Nephron (organoid): Measurements from ENCODE around the gene MC4R.

Experiments used
- H3K27ac Mint-ChIP-seq, 3 experiments: 2 replicates each; pipeline ENCODE4 v1.8.0; 2020; ENCODE audit warnings: mixed read lengths in 3 of 3, mild to moderate bottlenecking in 2 of 3, moderate library complexity in 1 of 3
- H3K27me3 Mint-ChIP-seq: 2 replicates; pipeline ENCODE4 v1.8.0; 2021; ENCODE audit warnings: low read depth, mild to moderate bottlenecking, moderate library complexity, mixed read lengths
- H3K36me3 Mint-ChIP-seq: 2 replicates; pipeline ENCODE4 v1.8.0; 2020; ENCODE audit warnings: low read depth, mixed read lengths
- H3K4me1 Mint-ChIP-seq: 2 replicates; pipeline ENCODE4 v1.8.0; 2020; ENCODE audit warnings: mixed read lengths
- H3K4me3 Mint-ChIP-seq, 3 experiments: 2 replicates each; pipeline ENCODE4 v1.8.0; 2020; ENCODE audit warnings: mild to moderate bottlenecking in 3 of 3, mixed read lengths in 3 of 3, moderate library complexity in 2 of 3
- H3K9me3 Mint-ChIP-seq: 2 replicates; pipeline ENCODE4 v1.8.0; 2020; ENCODE audit warnings: mixed read lengths
- TF ChIP-seq, protein P1 (sequence below), 3 experiments: fragments of 200-600 bp; sonication (generic); IDR thresholded peaks; one replicate each; pipeline ENCODE4 v1.5.0; 2021; ENCODE audit warnings: antibody characterized with exemption in 3 of 3; ENCODE audit not compliant: unreplicated experiment in 3 of 3

Gene MC4R

GRCh38 chr18:60383893-60384292 lies 11.3 kb upstream of the MC4R start:
- TF ChIP-seq, protein P1, sequence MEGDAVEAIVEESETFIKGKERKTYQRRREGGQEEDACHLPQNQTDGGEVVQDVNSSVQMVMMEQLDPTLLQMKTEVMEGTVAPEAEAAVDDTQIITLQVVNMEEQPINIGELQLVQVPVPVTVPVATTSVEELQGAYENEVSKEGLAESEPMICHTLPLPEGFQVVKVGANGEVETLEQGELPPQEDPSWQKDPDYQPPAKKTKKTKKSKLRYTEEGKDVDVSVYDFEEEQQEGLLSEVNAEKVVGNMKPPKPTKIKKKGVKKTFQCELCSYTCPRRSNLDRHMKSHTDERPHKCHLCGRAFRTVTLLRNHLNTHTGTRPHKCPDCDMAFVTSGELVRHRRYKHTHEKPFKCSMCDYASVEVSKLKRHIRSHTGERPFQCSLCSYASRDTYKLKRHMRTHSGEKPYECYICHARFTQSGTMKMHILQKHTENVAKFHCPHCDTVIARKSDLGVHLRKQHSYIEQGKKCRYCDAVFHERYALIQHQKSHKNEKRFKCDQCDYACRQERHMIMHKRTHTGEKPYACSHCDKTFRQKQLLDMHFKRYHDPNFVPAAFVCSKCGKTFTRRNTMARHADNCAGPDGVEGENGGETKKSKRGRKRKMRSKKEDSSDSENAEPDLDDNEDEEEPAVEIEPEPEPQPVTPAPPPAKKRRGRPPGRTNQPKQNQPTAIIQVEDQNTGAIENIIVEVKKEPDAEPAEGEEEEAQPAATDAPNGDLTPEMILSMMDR (IDR thresholded peaks at IDR 0.05; ENCODE audit: unreplicated experiment in 3 of 3), result no peak
- H3K36me3 Mint-ChIP-seq, result no peaks in the 10 kb centered on the region

GRCh38 chr18:60377778-60378469 lies 5.3 kb upstream of the MC4R start:
- TF ChIP-seq, protein P1 (IDR thresholded peaks at IDR 0.05; ENCODE audit: unreplicated experiment in 3 of 3), result no peak
- H3K27me3 Mint-ChIP-seq, result no peaks in the 10 kb centered on the region

More at GRCh38 chr18:60383893-60384292, 11.3 kb upstream of the MC4R start:
- H3K4me3 Mint-ChIP-seq, result no peak overlapping the region
- no peak overlapping the region for H3K27ac Mint-ChIP-seq
- H3K9me3 Mint-ChIP-seq, result no peaks in the 10 kb centered on the region
- no peaks in the 10 kb centered on the region for H3K4me1 Mint-ChIP-seq
- no peaks in the 10 kb centered on the region for H3K27me3 Mint-ChIP-seq

DNA sequence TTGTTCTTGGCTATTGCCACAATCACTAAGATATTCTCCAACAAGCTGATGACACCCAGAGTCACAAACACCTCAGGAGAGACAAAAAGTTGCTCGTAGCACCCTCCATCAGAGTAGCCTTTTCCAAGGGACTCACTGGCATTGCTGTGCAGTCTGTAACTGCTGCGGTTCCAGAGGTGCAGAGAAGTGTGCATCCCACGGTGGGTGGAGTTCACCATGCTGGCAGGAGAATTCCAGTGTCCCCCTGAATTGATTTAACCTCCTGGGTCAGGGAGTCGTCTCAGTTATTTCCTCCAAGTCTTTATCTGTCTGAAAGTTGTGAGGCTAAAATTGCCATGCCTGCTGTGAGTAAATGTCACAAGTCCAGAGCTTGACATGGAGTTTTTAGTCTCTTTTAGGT lies 443 bp downstream of the MC4R start:
- peaks cover 24% of the 10 kb centered on the region for H3K4me1 Mint-ChIP-seq
- peak overlapping the region; percentile 73 to 78 (median 75) for H3K4me3 Mint-ChIP-seq
- no peaks in the 10 kb centered on the region for H3K27me3 Mint-ChIP-seq
- peak overlapping the region; percentile 7 to 64 (median 40) for H3K27ac Mint-ChIP-seq
- no peaks in the 10 kb centered on the region for H3K36me3 Mint-ChIP-seq
- TF ChIP-seq, protein P1 (IDR thresholded peaks at IDR 0.05; ENCODE audit: unreplicated experiment in 3 of 3), result no peak
- H3K9me3 Mint-ChIP-seq, result no peaks in the 10 kb centered on the region

More at GRCh38 chr18:60377778-60378469, 5.3 kb upstream of the MC4R start:
- H3K4me3 Mint-ChIP-seq, result no peak overlapping the region
- peaks cover 11% of the 10 kb centered on the region for H3K4me1 Mint-ChIP-seq
- no peaks in the 10 kb centered on the region for H3K36me3 Mint-ChIP-seq
- H3K27ac Mint-ChIP-seq, result no peak overlapping the region
- H3K9me3 Mint-ChIP-seq, result no peaks in the 10 kb centered on the region

- TF ChIP-seq, protein P1 (IDR thresholded peaks at IDR 0.05; ENCODE audit: unreplicated experiment in 3 of 3), result no peak
- Mint-ChIP-seq H3K27ac (no peak overlapping the region), H3K36me3 (no peaks in the 10 kb centered on the region), H3K27me3 (no peaks in the 10 kb centered on the region), H3K4me3 (no peak overlapping the region), H3K9me3 (no peaks in the 10 kb centered on the region), H3K4me1 (peaks cover 5% of the 10 kb centered on the region)
Observed at GRCh38 chr18:60358516-60358915, 14.1 kb downstream of the MC4R start.

- H3K27me3 Mint-ChIP-seq, result peaks cover 4% of the 10 kb centered on the region
- TF ChIP-seq, protein P1 (IDR thresholded peaks at IDR 0.05; ENCODE audit: unreplicated experiment in 3 of 3), result no peak
- H3K36me3 Mint-ChIP-seq, result no peaks in the 10 kb centered on the region
- H3K4me3 Mint-ChIP-seq, result no peak overlapping the region
- no peaks in the 10 kb centered on the region for H3K4me1 Mint-ChIP-seq
- peaks cover 2% of the 10 kb centered on the region for H3K9me3 Mint-ChIP-seq
- no peak overlapping the region for H3K27ac Mint-ChIP-seq
Observed at GRCh38 chr18:60350941-60351340, 21.6 kb downstream of the MC4R start.

DNA sequence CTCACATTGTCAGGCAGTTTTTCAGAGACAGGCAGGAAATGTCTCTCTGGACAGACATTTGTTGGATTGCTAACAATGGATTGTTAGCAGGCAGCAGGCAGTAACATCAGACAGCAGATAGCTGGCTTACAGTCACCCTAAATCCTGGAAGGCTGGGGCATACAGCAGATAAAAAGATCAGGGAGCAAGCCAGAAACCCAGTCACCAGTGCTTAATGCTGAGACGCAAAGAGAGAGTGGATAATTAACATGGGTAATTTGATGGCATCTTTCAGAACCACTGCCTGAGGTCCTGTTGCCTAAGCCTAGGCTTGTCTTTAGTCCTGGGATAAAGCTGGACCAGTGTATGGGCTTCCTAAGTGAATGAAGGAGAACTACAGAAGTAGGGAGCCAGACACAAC lies 22.4 kb downstream of the MC4R start:
- Mint-ChIP-seq H3K4me1 (no peaks in the 10 kb centered on the region), H3K9me3 (peaks cover 2% of the 10 kb centered on the region), H3K4me3 (no peak overlapping the region), H3K36me3 (no peaks in the 10 kb centered on the region), H3K27me3 (peaks cover 4% of the 10 kb centered on the region), H3K27ac (no peak overlapping the region)
- TF ChIP-seq, protein P1 (IDR thresholded peaks at IDR 0.05; ENCODE audit: unreplicated experiment in 3 of 3), result no peak
